ENCODE results near the gene ARL3. TPM values are rescaled to one million over a fixed set of nuclear protein-coding genes. Genes with fewer than 3 reads are reported as not detected.

The ARL3 gene
- total RNA-seq, 1 experiment from 2014 or later: 16.5 TPM

DNA sequence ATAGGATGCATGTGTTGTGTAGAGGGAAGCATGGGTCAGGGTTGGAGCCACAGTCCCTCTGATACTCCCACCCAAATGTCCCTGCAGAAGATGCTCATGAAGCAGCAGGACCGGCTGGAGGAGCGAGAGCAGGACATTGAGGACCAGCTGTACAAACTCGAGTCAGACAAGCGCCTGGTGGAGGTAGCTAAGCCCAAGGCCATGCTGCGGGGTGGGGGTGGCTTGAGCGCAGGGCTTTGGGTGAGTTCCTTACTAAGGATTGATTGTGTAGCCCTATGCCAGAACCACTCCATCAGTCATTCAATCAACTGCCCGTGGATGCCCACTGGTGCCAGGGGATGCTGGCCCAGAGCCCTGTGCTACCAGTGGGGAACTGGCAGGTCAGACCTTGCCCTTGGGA lies 59.6 kb downstream of the ARL3 start:
- no peaks in the 10 kb centered on the region for H4K20me1 ChIP-seq (ENCODE audit: control insufficient read depth, insufficient read depth, insufficient read length)
- peaks cover 2% of the 10 kb centered on the region; the same call in 1 of the 2 replicates for H3K79me2 ChIP-seq (ENCODE audit: insufficient read depth, low read length)
- Mint-ChIP-seq H3K9me3 (no peaks in the 10 kb centered on the region), H3K27me3 (ENCODE audit: low read depth) (no peaks in the 10 kb centered on the region), H3K4me3 (no peak overlapping the region), H3K36me3 (ENCODE audit: insufficient read depth in 1 of 3, low read depth in 3 of 3) (peaks cover 20 to 56% (median 49%) of the 10 kb centered on the region in 3 experiments), H3K4me1 (peaks cover 27 to 45% of the 10 kb centered on the region in 2 experiments), H3K27ac (peak overlapping the region in 2 of 3 experiments; percentile 34 to 72; a peak in 2 of 7 replicates)
- H3K27ac ChIP-seq (ENCODE audit: insufficient read length, low read depth, low read length): no peak overlapping the region
- H3K4me2 ChIP-seq (ENCODE audit: insufficient read depth, insufficient read length, low read length): no peak overlapping the region
- no peak overlapping the region for H2BK5ac ChIP-seq (ENCODE audit: insufficient read length, low read length)
- no peak overlapping the region for H3K4ac ChIP-seq (ENCODE audit: low read depth, low read length)
- H3K4me1 ChIP-seq (ENCODE audit: insufficient read depth, low read length): peaks cover 1% of the 10 kb centered on the region; the same call in 1 of the 2 replicates
- H4K91ac ChIP-seq (ENCODE audit: insufficient read length, low read depth, low read length): no peak overlapping the region
- H3K56ac ChIP-seq (ENCODE audit: insufficient read length, low read depth, low read length): no peak overlapping the region
- H3K9ac ChIP-seq (ENCODE audit: extremely low read depth, insufficient read length, low read length): no peak overlapping the region
- no peak overlapping the region for H2BK15ac ChIP-seq (ENCODE audit: low read depth, low read length)
- H2AK5ac ChIP-seq (ENCODE audit: insufficient read length, low read length): no peak overlapping the region
- TF ChIP-seq, protein P1, sequence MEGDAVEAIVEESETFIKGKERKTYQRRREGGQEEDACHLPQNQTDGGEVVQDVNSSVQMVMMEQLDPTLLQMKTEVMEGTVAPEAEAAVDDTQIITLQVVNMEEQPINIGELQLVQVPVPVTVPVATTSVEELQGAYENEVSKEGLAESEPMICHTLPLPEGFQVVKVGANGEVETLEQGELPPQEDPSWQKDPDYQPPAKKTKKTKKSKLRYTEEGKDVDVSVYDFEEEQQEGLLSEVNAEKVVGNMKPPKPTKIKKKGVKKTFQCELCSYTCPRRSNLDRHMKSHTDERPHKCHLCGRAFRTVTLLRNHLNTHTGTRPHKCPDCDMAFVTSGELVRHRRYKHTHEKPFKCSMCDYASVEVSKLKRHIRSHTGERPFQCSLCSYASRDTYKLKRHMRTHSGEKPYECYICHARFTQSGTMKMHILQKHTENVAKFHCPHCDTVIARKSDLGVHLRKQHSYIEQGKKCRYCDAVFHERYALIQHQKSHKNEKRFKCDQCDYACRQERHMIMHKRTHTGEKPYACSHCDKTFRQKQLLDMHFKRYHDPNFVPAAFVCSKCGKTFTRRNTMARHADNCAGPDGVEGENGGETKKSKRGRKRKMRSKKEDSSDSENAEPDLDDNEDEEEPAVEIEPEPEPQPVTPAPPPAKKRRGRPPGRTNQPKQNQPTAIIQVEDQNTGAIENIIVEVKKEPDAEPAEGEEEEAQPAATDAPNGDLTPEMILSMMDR (conservative IDR thresholded peaks at IDR 0.05): no peak
- no peak for DNase-seq
- no peaks in the 10 kb centered on the region for H3K27me3 ChIP-seq (ENCODE audit: insufficient read depth, low read length)
- no peaks in the 10 kb centered on the region for H3K9me3 ChIP-seq (ENCODE audit: control insufficient read depth, low read depth, low read length)
- H2BK120ac ChIP-seq (ENCODE audit: low read depth, low read length, poor library complexity, severe bottlenecking): no peak overlapping the region
- H3K23me2 ChIP-seq (ENCODE audit: insufficient read length, low read depth, low read length, poor library complexity, severe bottlenecking): no peaks in the 10 kb centered on the region
- H4K8ac ChIP-seq (replicated peaks; ENCODE audit: insufficient read length, low read depth, low read length): no peak overlapping the region
- no peak overlapping the region for H2AFZ ChIP-seq (ENCODE audit: low read length)
- no peak overlapping the region for H3K14ac ChIP-seq (ENCODE audit: insufficient read depth, low read length)
- no peak overlapping the region for H2BK12ac ChIP-seq (ENCODE audit: insufficient read length, low read depth, low read length)
- H2BK20ac ChIP-seq (ENCODE audit: low read depth, low read length, poor library complexity, severe bottlenecking): no peak overlapping the region
- WGBS (ENCODE audit: extremely low coverage, insufficient read length, low lambda C conversion rate): no CpG with 5 or more reads among the region's 7 CpGs
- H3K79me1 ChIP-seq (ENCODE audit: insufficient read depth, low read depth, low read length, poor library complexity, severe bottlenecking): peaks cover 6% of the 10 kb centered on the region
- no peak overlapping the region for H4K5ac ChIP-seq (ENCODE audit: insufficient read length, low read depth, low read length)
- H3K18ac ChIP-seq (ENCODE audit: insufficient read length, low read depth, low read length): no peak overlapping the region
- H3K23ac ChIP-seq (ENCODE audit: insufficient read length, low read depth, low read length): no peak overlapping the region
- H3T11ph ChIP-seq (ENCODE audit: low read length): no peak overlapping the region
